ENCODE results near the gene C1orf210.
A peak's percentile ranks its signal among the peaks of the same experiment; 100 is the strongest.

The C1orf210 gene

DNA sequence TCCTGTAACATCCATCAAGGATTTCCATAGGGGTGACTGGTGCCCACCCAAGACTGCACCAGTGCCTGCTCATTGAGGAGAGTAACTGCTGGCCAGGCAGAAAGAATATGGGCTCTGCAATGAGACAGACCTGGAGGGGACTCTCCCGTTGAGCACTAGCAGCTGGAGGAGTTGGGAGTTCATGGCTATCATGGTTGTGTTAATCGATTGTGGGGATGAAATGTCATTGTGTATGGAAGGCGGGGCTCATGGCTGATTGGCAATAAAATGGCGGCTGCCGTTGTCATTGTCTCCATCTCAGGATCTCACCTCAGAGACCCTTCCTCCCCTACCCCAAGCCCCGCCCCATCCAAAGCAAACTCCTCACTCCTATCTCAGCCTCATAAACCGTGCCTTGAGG, 11.7 kb downstream of the C1orf210 start:
- peak; percentile 3 for DNase-seq (ENCODE audit: low spot score)

DNA sequence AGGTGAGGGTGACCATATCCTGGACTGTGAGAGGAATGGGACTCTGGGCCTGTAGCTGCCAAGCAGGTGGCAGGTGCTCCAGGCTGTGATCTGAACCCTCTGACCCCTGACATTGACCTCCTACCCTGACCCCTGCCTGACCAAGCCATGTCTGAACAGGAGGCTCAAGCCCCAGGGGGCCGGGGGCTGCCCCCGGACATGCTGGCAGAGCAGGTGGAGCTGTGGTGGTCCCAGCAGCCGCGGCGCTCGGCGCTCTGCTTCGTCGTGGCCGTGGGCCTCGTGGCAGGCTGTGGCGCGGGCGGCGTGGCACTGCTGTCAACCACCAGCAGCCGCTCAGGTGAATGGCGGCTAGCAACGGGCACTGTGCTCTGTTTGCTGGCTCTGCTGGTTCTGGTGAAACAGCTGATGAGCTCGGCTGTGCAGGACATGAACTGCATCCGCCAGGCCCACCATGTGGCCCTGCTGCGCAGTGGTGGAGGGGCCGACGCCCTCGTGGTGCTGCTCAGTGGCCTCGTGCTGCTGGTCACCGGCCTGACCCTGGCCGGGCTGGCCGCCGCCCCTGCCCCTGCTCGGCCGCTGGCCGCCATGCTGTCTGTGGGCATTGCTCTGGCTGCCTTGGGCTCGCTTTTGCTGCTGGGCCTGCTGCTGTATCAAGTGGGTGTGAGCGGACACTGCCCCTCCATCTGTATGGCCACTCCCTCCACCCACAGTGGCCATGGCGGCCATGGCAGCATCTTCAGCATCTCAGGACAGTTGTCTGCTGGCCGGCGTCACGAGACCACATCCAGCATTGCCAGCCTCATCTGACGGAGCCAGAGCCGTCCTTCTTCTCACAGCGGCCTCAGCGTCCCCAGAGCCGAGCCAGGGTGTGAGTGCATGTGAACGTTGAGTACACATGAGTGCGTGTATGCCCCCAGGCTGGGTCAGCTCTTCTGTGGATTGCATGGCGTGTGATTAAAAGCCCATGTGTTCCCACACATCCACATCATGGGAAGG, 12.5 kb downstream of the C1orf210 start:
- peak; percentile 3 for DNase-seq (ENCODE audit: low spot score)

DNA sequence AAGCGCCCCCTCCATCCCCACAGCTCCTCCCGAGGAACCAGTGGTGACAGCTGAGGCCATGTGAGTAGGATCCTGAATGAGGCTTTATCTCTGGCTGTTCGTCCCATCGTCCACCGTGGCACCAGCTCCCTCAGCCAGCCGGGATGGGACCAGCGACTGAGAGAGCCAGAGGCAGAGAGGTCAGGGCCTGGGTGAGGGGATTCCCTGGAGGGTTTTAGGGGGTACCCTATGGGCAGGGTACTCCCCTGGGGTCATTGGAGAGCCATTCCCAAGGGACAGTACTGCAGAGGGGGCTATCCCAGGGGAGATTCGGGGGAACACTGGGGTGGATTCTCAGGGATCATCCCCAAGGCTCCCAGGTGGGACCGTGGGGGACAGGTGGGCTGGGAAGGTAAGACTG, 13.2 kb downstream of the C1orf210 start:
- peak; percentile 5 for DNase-seq (ENCODE audit: low spot score)

DNA sequence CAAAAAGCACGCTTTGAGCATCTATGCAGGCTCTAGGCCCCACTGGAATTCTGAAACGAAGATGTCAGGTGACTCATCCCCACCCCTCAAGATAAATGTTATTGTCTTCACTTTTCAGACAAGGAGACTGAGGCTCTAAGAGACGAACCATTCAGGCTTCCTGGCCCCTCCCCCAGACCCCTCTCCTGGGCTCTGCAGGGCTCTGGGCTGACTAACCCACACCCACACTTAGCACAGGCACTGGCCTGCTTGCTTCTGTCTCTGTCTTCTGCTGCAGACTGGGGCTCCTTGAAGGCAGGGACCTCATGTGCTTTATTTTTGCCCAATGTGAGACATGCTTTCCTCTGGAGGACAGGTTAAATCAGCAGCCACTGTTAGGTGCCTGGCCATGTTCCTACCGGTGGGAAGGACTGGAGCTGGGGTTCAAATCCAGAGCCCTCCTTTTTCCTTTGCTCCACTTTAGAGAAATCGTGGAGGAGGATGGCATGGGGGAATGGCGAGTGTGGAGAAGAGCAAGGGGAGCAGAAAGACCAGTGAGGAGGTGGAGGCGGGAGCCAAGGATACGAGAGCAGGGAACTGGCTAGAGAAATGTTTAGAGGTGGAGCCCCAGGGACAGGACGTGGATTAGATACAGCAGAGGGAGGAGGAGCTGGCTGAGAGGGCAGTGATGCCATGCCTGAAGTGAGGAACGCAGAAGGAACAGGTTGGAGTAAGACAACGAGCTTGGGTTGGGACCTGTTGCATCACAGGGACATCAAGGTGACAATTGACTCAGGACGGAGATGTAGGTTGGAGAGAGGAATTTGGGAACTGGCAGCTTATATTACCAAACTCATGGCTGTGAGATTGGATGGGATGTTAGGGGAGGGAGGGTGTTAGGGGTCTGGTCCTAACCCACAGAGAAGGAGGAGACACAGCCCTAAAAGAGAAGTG, 13.9 kb downstream of the C1orf210 start:
- DNase-seq (ENCODE audit: low spot score), result peak; percentile 8

DNA sequence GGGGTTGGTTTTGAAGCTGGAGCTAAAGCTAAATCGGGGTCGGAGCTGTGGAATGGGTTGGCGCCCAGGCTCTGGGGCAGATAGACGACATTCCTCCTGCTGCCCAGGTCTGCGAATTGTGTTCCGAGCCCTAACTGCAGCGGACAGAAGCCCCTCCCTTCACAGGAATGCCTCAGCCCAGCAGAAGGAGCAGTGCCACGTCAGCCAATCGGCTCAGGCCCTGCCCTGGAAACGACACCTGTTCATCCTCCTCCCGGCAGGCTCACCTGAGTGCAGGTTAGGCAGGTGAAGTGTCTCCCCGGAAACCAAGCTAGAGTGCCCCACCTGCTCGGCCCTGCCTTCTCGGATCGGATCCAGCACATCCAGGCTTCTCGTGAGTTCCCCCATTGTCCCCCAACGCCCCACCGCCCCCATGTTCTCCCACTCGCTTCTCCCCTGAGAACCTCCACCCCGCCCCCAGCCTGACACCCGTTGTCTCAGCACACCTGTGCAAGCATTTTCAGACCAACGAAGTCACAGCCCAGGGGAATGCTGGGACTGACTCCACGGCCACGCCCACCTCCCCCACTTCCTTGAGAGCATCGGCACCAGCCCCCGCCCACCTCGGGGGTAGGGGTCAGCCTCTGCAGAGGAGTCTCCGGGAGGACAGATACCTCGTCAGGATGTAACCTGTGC, 14.8 kb downstream of the C1orf210 start:
- DNase-seq (ENCODE audit: low spot score), result peak; percentile 31

DNA sequence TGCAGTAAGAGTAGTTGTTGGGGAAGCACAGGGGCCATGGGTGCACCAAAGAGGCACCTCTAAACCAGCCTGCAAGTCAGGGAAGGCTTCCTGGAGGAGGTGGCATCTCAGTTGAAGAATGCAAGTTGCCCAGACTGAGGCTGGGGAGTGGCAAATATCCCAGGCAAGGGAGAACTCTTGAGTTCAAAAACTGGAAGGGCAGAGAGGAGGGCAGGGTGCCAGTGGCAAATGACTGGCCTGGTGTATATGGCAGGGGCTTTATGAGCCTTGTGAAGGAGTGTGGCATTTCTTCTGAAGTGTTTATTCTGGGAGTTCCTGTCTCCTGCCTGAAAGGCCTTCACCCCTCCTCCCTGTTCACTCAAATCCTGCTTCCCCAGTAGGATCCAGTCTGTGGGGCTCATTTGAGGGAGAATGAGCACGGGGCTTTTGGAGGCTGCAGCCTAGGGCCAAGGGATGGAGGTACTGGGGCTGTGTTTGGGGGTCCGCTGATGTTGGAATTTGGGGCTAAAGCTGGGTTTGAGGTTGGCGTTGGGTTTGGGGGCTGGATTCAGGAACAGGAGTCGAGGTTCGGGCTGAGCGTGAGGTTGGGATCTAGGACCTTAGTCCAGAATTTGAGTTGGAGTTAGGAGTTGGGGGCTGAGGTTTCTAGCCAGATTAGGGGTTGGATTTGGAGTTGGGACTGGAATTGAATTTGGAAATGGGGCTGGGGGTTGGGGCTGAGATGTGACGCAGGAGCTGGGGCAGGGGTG, 15.6 kb downstream of the C1orf210 start, which contains the start of gene TMEM125:
Gene TMEM125 (plus strand): TSS at position 357 of the 749 bp plus-strand sequence. CDS start 2,740 bp downstream, outside the sequence.
- DNase-seq (ENCODE audit: low spot score), result peak; percentile 12

DNA sequence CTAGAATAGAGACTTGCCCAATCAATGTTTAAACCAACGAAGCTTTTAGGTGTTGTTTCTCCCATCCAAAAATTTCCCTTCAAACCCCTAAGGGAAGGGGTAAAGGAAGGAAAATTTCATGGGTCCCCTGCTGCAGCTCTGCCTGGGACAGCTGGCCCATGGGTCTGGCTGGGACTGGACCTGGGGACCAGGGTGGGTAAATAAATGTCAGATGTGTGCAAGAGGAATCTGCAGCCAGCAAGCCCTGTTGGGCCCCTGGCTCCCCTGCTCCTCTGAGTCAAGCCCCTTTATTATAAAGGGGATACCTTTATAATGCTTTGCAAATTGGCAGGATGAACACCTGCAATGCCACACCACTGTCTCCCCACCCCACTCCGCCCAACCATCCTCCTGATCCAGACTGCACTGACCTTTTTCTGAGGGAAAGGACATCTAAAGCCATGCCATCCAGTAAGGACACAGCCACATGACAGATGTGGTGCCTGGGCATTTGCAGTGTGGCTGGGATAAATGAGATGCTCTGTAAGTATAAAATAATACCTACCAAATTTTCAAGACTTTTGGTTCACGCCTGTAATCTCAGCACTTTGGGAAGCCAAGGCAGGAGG, 17.5 kb downstream of the C1orf210 start:
- peak; percentile 3 for DNase-seq (ENCODE audit: low spot score)

DNA sequence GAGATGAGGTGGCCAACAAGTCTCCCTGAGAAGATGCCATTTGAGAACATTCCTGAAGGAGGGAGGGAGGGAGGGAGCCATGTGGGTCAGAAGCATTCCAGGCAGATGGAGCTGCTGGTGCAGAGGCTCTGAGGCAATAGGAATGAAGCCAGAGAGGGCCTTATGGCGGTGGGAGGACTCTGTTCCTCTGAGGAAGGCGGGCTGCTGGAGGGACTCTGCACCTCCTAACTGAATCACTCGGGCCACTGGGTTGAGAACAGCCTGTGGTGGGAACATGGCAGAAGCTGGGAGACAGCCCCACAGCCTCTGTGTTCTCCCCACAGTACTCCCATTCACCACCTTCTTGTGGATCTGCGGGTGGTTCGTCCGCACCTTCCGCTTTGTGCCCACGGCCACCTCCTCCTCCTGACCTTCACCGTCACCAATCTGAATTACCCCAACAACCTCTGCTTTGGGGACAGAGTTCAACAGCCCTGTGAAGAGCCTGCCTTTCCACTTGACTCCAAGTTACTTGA, 18.0 kb downstream of the C1orf210 start:
- DNase-seq (ENCODE audit: low spot score), result peak; percentile 85

DNA sequence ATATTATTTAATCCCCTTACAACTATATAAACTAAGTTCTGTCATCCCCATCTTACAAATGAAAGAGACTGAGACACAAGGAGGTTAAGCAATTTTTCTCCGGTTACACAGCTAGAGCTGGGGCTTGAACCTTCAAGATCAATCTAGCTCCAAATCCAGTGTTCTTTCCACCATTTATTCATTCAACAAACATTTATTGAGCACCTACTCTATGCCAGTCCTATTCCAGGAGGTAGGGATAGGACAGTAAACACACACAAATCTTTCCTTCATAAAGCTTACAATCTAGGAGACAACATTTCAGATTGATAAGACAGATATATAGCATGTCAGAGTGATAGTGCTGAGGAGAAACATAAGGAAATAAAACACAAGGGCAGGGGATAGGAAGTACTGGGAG, 18.5 kb downstream of the C1orf210 start:
- peak; percentile 1 for DNase-seq (ENCODE audit: low spot score)

DNA sequence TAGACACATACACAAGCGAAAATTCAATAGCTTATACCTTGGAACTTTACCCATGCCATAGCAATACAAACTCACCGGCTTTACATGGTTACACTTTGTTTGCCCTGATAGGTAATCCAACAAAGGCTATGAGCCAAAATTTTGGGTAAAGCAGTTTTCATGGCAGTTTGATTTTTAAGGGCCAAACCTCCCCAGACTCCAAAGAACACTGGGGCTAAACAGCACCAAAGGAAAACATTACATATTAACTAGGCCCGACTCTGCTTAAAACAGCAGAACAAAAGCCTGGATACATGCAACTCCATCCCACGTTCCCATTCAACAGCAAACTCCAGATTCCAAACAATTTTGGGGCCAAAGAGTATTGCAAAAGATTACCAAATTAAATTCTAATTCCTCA, 19.9 kb downstream of the C1orf210 start:
- no peak for DNase-seq (ENCODE audit: low spot score)

DNA sequence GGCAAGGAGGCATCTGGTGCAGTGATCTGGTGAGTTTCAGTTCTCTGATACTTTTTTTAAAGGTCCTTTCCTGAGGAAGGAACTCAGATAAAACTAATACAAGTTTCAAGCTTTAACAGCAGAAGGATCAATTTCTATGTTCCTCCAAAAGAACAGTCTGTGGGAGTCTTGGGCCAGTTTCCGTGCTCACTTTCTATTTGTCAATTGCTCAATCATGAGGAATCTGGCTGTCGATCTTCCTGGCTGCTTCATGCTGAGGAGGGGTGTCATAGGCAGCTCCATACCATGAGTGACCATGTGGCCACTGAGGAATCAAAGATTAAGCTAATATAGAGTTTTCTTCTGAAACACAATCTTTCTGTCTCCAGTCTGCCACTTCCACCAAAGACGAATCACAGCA, 27.0 kb downstream of the C1orf210 start:
- no peak for DNase-seq (ENCODE audit: low spot score)

DNA sequence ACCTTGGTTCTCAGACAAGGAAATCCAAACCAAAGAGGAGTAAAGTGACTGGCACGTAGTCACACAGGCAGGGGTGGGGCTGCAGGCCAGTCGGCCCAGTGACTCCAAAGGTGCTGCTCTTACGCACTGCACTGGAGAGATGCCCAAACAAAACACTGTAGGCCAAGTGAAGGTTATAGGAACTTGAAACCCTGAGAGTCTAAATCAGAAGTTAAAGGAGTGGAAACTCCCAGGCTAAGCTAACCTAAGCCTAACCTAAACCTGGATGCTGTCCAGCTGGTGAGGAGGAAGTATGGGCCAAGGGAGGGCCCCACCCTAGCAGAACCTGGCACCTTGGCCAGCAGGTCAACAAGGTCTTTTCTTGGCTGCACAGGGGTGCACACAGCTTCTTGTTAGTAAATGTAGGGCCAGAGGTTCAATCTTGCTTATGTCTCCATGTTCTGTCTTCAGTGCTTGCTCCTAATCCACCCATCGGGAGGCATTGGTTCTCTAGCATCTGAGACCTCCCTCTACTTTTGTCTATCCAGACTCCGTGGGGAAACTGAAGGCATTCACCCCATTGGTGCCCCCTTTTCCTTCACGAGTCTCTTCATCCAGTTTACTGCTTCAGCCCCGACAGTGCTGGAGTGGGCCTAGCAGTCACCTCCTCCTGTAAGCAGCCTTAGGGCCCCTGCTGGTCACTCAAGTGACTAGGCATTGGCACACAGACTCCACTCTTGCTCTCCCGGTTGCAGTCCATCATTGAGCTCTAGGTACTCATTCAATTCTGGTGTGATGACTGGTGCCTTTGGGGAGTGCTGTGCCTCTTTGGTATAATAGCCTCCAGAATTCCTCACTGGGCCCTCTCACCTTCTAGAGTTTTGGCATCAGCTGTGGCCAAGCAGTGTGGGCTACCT, 28.5 kb downstream of the C1orf210 start:
- no peak for DNase-seq (ENCODE audit: low spot score)

DNA sequence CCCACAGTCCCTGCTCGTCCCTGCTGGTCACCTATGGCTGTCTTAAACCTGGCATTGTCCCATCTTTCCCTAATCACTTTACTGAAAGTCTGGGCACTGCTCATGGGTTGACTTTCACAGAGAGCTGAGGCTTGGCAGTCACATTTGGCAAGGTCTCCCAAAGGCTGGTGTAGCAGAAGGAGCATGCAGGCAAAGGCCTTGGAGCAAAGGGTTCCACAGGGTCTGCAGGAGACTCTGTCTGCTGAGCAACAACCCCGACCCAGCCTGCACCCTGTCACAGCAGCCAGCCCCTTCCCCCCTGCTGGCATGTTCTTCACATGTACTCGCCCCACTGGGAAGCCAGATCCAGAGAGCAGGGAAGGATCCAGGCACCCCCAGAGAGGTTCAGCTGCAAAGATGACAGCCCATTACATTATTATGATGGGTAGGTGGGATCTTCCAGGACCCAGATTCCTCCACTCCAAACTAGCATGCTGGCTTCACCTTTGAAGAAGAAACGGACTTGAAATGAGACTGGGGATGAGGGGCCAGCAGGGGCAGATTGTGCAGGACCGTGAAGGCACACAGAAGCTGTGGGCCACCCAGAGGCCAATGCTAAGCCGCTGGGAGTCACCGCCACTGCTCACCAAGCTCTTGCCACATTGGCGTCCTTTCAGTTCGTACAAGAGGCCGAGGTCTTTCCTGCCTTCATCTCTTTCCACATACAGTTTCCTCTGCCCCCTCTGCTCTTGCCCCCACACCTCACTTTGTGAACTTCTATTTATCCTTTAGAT, 29.8 kb downstream of the C1orf210 start:
- DNase-seq (ENCODE audit: low spot score), result no peak

DNA sequence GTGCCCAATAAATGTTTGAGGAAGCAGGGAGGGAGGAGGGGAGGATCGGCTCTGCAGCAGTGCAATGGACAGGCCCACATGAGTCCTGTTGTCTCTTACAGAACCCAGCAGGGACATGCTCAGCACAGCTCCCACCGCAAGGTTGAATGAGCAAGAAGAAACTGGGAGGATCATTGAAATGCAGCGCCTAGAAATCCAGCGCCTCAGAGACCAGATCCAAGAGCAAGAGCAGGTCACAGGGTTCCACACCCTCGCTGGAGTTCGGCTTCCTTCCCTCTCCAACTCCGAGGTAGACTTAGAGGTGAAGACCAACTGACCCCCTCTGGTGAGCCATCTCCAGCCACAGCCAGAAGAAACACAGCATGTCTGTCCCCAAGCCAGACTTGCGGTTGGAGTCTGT, 31.5 kb downstream of the C1orf210 start:
- DNase-seq (ENCODE audit: low spot score), result no peak

DNA sequence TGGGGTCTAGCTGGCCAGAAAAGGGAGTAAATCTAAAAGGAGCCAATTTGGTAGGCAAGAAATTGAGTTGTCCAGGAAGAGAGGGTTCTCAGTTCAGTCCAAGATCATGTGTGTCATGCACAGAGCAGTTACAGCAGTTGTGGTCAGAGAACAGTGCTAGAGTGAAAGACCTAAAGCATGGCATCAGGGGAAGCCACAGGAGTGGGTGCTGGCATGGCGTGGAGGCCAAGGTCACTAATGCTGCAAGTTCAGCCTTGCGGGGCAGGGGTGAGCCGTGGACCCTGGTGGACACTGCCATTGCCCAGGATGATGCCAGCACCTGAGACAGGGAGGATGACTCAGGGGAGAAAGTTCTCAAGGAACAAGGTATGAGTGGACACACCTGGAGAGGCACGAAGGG, 32.2 kb downstream of the C1orf210 start:
- DNase-seq (ENCODE audit: low spot score), result no peak

DNA sequence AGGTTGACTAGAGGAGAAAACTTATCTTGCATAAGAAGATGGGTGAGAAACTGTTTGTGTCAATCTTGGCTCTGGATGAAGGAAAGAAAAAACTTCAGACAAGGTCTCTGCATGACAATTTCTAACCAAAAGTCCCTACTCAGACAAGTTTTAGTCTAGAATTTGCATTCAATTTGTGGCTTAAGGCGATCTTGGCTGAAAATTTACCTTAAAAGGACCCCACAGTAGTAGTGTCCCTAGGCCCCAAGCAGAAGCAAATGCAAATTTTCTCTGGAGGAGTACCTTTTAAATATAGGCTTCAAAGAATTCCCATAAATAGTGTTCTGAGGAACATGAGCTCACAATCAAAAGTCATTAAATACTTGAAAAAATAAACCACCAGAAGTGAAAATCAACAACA, 33.2 kb downstream of the C1orf210 start:
- DNase-seq (ENCODE audit: low spot score), result no peak

DNA sequence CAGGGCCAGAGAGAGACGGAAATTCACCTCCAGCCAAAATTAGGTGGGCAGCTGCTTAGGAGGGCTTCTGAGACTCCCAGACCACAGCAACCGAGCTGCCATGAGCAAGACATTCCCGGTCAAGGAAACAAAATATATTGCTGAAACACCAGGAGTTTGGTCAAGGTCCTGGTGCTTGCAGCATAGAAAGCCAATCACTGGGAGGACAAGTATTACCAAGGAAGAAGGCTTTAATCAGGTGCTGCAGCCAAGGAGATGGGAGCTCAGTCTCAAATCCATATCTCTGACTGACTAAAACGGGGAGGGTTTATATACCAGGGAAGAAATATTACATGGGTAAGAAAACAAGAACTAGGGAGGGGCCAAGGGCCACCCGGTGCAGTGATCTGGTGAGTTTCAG, 34.4 kb downstream of the C1orf210 start:
- no peak for DNase-seq (ENCODE audit: low spot score)

DNA sequence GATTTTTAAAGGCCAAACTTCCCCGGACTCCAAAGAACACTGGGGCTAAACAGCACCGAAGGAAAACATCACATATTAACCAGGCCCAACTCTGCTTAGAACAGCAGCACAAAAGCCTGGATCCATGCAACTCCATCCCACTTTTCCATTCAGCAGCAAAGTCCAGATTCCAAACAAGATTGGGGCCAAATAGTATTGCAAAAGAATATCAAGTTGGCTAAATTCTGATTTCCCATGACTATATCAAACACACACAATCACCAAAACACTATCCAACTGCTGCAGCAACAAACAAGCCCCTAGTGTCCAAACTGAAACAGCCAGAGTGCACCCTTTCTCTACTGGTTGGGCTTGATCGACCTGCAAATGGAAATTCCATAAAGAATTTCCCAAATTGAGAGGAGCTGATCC, 35.0 kb downstream of the C1orf210 start:
- DNase-seq (ENCODE audit: low spot score), result no peak

Data from AG08396 (cell line).